ENCODE results near the gene MED31.

MED31 gene

DNA sequence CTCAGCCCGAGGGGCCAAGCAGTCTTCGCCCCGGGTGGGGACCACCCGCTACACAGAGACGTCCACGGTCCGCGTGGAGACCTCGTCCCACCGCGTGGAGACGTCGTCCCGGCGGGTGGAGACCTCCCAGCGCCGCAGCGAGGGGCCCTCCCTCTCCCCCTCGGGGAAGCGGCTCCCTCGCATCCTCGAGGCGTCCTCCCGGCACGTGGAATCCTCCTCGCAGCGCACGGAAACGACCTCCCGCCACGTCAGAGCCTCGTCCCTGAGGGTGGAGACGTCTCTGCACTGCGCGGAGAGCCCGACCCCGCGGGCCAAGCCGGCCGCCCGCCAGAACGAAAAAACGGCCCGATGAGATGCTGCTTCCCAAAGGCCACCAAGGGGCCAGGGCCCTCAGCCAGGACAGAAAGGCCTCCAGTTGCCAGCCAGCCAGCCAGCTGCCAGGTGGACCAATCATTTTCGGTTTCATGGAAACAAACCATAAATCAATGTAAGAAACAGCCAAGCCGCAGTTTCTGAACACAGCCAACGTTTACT is 581 bp upstream of the MED31 start:
- peak; percentile 53 for DNase-seq

GRCh38 chr17:6648181-6648580 is 3.2 kb downstream of the MED31 start:
- DNase-seq, result peak; percentile 66

DNA sequence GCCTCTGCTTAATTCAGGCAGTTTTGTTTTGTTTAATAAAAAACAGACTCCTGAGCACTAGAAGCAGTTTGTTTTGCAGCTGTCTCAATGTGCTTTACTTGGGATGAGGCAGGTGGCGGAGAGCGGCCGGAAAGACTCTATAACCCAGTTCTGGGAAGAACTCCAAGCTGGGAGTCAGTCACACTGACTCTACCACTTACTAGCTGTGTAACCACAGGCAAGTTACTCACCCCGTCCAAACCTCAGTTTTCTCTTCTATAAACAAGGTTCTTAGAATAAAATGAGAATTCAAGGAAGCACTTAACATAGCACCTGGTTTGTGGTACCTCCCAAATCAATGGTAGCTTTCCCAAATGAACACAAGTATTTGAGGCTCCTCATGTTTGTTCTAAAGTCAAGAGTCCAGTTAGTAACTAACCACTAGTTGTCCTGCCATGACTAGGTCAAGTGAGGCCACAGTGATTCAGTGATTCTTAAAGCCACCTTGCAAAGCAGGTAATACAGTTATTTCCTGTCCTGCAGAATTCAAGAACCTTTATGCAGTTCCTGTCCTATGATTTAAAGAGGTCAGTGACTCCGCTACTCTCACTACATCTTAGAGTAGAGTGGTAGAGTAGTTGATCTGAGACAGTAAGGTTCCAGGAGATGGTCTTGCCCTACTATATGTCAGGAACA is 7.8 kb downstream of the MED31 start:
- no peak for DNase-seq

DNA sequence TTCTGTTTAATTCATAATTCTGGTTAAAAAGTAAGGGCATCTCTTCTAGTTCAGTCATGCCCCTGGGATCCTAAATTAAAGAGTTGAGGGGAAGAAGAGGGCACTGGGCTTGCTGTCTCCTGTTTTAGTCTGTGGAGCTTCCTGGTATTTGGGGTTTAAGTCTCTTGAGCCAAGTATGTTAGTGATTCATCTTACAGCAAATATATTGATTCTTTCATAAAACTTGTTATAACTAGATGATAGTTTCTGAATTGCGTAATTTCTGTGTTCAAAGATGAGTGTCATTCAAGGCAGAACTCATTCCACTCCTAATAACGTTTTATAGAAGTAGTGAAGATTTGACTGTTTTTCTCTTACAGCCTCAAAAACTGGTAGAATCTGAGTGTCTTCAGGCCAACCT is 8.8 kb downstream of the MED31 start:
- no peak for DNase-seq

DNA sequence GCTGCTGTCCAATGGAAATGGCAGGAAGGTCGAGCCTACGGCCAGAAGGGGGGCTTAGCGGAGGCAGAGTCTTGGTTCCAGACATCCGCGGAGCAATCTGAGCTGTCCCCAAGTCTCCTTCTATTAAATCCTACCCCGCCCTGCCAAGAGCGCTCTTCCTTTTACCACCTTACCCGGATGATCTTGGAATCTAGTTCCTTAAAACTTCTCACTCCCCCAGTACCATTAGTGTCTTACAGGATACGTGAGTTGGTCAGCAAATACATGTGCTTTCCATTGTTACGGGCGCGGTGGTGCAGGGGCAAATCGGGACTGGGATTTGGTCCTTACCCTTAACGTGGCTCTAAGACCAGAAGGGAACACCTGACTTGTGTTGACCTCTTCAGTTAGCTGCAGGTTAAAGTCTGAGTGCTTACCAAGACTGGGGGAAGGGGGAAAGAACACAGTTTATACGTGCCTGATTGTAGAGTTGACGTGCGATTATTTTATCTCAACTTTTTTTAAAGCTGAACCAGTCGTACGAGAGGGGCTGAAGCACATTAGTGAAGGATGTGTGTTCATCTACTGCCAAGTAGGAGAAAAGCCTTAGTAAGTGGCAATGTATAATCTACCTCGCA is 10.1 kb downstream of the MED31 start:
- no peak for DNase-seq

DNA sequence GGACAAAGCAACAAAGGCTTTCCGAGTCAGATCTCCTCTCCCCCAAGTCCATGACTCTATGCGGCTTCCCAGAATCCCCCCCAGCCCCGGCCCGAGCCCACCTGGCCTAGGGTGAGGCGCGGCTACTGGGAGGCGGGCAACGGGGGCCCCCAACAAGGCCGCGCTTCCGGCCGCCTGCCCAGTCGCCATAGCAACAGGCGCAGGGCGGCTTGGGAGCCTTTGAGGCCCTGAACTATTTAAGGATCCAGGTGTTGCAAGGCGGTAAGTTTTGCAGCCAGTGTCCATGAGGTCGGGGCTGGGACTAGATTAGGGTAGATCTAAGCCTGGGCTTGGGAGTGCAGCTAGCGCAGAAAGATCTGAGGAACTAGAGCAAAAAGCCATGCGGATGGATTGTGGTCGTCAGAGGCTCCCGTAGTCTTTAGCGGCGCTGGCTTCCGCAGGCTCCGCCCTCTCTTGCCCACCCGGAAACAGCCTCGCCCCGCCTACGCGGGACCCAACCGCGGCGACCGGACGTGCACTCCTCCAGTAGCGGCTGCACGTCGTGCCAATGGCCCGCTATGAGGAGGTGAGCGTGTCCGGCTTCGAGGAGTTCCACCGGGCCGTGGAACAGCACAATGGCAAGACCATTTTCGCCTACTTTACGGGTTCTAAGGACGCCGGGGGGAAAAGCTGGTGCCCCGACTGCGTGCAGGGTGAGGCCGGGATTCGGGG is 10.7 kb downstream of the MED31 start, which contains the start of the genes KIAA0753 and TXNDC17:
Gene KIAA0753, minus strand, starts transcription at position 176 of the 711 bp plus-strand sequence. CDS start 5,608 bp downstream, outside the sequence.
Gene TXNDC17, plus strand, starts transcription at position 525 of the 711 bp plus-strand sequence. Its CDS starts 23 bp downstream, at position 548.
- peak; percentile 96 for DNase-seq

DNA sequence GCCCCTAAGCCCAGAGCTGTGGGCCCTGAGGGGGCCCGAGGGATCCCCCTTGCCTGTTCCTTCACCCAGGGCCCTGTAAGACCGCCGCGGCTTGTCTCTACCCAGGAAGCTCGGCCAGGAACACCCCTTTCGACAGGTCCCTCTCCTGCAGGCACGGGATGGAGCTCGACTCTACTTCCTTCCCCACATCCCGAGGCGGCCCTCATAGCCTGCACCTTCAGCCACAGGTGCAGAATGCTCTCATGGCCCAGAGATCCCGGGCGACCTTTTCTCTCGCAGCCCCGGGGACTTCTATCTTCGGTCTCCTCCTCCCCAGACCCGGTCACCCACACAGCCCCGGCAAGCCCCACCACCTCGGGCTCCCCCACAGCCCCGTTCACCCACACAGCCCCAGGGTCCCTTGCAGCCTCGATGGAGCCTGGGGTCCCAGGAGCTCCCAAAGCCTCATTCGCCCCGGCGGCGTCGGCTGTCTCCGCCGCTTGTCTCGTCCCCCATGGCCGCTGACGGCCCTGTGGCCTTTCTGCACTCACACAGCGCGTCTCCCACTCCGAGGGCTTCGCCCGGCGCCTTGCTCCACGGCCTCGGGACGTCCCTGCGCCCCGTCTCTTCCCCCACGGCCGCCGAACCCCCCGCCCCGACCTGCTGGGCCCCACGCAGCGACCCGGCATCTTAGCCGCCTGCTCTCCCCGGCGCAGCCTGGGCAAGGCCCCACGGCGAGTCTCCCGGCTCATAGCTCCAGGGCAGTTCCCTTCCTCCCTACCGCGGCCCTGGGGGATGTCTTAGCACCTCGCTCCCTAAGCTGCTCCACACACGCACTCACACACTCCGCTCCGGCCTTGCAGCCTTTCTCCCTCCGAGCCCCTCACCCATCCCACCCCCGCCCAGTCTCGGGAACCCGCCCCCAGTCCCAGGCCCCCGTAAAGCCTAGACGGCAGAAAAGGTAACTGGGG is 11.5 kb downstream of the MED31 start:
- DNase-seq, result peak; percentile 70

DNA sequence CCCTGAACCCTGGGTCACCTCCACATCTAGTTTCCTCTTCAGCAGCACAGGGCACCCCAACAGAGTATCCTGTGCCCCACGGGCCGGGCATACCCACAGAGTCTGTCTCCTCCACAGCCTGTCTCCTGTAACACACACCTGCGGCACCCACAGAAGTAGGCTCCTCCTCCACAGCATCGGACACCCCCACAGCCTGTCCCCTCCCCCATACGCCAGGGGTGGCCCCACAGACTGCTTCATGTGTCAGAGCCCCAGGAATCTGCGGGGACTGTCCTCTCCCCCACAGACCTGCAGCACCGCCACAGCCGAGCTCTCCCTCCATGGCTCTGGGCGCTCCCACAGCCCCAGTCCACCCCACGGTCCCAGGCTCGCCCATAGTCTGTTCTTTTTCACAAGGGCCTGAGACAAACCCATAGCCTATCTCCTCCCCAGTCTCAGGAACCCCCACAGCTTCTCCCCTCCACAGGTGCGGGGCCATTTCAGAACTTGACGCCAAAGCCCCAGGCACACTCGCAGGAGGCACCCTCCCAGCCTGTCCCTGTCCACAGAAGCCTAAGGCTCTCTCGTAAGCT is 12.3 kb downstream of the MED31 start:
- no peak for DNase-seq

GRCh38 chr17:6638046-6638908 is 13.1 kb downstream of the MED31 start:
- DNase-seq, result peak; percentile 64

DNA sequence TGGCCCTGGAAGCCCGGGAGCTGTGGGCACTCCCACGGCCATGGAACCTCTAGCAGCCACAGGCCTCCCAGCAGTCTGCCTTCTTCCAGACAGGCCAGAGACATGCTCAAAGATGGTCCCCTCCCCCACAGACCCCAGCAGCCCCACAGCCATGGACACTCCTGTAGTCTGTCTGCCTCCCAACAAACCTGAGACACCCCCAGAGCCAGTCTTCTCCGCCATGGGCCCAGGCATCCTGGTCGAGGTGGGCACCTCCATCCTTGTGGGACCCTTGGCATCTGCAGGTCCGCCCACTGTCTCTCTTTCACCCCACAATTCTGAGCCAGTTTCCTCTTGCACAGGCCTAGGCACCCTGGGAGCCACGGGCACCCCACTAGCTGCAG is 14.0 kb downstream of the MED31 start:
- DNase-seq, result no peak

GRCh38 chr17:6636616-6637457 is 14.6 kb downstream of the MED31 start:
- DNase-seq, result no peak

GRCh38 chr17:6636105-6636504 is 15.3 kb downstream of the MED31 start:
- no peak for DNase-seq

DNA sequence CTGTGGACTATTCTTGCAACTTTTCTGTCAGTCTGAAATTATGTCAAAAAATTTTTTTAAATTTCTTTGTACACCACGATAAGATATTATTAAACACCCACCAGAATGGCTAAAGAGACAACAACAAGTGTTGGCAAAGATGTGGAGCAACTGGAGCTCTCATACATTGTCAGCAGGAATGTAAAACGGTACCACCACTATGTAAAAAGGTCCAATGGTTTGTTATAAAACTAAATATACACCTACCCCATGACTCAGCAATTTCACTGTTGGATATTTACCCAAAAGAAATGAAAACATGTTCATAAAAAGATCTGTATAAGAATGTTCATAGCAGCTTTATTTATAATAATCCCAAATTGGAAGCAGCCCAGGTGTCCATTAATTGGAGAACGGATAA is 18.1 kb downstream of the MED31 start:
- no peak for DNase-seq

GRCh38 chr17:6632530-6632929 is 18.9 kb downstream of the MED31 start:
- no peak for DNase-seq

DNA sequence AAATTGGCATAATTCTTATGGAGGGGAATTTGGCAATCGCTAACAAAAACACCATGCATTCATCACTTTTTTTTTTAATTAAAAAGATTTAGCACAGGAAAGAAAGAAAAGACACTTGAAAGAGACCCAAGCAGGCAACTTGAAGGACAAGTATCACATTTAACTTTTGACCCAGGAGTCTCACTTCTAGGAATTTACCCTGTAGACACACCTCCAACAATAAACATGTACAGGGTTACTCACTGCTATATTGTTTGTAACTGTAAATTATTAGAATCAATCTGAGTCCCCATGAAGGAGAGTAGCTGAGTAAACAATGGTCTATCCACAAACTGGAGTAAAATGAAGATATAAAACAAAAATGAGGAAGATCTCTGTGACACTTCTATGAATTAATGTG is 21.0 kb downstream of the MED31 start:
- DNase-seq, result no peak

DNA sequence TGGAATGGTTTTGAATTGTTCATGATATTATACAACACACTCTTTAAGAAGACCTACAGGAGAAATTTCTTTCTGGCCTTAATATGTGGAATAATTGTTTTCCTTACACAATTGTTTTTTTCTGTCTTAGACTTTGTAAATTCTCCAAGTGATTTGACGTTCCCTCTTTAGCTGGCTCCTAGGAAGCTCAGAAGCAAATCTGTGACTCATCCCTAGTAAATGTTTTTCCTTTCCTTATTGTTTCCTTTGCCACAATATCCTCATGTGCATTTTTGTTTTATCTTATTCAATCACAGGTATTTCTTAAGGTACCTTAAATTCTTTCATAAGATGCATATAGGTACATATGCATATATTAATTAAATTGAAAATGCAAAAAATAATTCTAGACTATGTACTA is 24.4 kb downstream of the MED31 start:
- no peak for DNase-seq

DNA sequence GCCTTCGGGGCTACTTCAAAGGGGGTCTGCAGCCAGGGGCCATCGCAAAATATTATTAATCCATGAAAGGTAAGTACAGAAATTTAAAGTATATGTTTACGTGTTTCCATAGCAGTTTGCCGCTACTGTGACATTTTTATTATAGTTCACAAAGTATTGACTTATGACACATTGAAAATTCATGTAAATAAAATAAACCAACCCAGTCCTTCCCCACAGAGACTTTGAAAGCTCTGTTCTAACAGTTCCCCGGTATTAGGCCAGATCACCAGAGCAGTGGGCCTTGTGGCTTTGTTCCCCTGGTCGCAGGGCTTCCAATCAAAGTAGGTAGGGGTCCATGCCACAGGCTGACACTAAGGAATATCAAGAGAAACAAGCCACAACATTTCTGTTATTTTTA is 24.8 kb downstream of the MED31 start:
- no peak for DNase-seq

GRCh38 chr17:6623941-6624340 is 27.5 kb downstream of the MED31 start:
- no peak for DNase-seq

- DNase-seq, result no peak
These were observed 40.2 kb downstream of the MED31 start for GRCh38 chr17:6611231-6611630.

DNA sequence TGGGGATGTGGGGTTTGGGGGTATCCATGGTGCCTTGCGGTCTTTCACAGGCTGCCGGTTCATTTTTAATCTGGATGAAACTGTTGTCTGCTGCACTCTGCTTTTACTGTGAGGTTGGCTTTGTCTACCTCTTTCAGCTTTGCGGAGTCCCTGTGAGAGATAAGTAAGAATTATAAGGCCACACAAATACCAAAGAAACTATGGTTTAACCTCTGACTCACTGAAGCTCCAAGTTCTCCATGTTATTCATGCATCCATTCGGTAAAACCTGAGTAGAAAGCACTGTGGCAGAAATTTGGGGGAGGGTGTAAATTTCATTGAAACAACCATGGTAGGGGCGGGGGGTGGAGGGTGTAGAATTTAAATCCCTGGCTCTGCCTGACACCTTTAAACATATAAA is 41.4 kb downstream of the MED31 start:
- no peak for DNase-seq
